ENCODE measurements around the gene DTNBP1. TPM values are rescaled to one million over a fixed set of nuclear protein-coding genes. Genes with fewer than 3 reads are reported as not detected.
A peak's percentile ranks its signal among the peaks of the same experiment; 100 is the strongest.

DTNBP1 gene
- total RNA-seq, 1 experiment from 2014 or later = 13.5 TPM

- no peak for TF ChIP-seq CTCF (IDR thresholded peaks at IDR 0.05; ENCODE audit: unreplicated experiment)
- no peak overlapping the region for H3K4me3 Mint-ChIP-seq (ENCODE audit: unreplicated experiment)
- H3K36me3 Mint-ChIP-seq (ENCODE audit: insufficient read depth, unreplicated experiment) = no peaks in the 10 kb centered on the region
- ChIA-PET CTCF (interaction anchor here (0.6 kb wide), 1 partner anchor 48 kb away, joined by 3 read pairs; no protein-coding TSS in a partner anchor), POLR2A (no interaction called here)
- BruUV-seq (replicated peaks) = no TSS peak
- intact Hi-C loops (cut with micrococcal nuclease) = no loop called here
- peaks cover 4% of the 10 kb centered on the region for H3K4me1 Mint-ChIP-seq (ENCODE audit: insufficient read depth, unreplicated experiment)
- no peak for DNase-seq (ENCODE audit: unreplicated experiment)
- H3K27me3 Mint-ChIP-seq (ENCODE audit: insufficient read depth, unreplicated experiment) = no peaks in the 10 kb centered on the region
- H3K27ac Mint-ChIP-seq (ENCODE audit: low read depth, unreplicated experiment) = no peak overlapping the region
- no peaks in the 10 kb centered on the region for H3K9me3 Mint-ChIP-seq (ENCODE audit: unreplicated experiment)
Measured at GRCh38 chr6:15629487-15629886, 33.3 kb downstream of the DTNBP1 start.

- ChIA-PET CTCF (interaction anchor here (0.6 kb wide), 3 partner anchors 18 to 619 kb away, joined by 3 read pairs; no protein-coding TSS in a partner anchor), POLR2A (no interaction called here)
- intact Hi-C loops (cut with micrococcal nuclease) = no loop called here
- H3K27ac Mint-ChIP-seq (ENCODE audit: low read depth, unreplicated experiment) = peak overlapping the region; percentile 66
- peak; percentile 51 for DNase-seq (ENCODE audit: unreplicated experiment)
- no peak for TF ChIP-seq CTCF (IDR thresholded peaks at IDR 0.05; ENCODE audit: unreplicated experiment)
- H3K27me3 Mint-ChIP-seq (ENCODE audit: insufficient read depth, unreplicated experiment) = no peaks in the 10 kb centered on the region
- peaks cover 4% of the 10 kb centered on the region for H3K4me1 Mint-ChIP-seq (ENCODE audit: insufficient read depth, unreplicated experiment)
- no peaks in the 10 kb centered on the region for H3K9me3 Mint-ChIP-seq (ENCODE audit: unreplicated experiment)
- BruUV-seq (replicated peaks) = no TSS peak
- no peaks in the 10 kb centered on the region for H3K36me3 Mint-ChIP-seq (ENCODE audit: insufficient read depth, unreplicated experiment)
- H3K4me3 Mint-ChIP-seq (ENCODE audit: unreplicated experiment) = no peak overlapping the region
Measured at GRCh38 chr6:15628499-15629131, 34.2 kb downstream of the DTNBP1 start.

- intact Hi-C loops (cut with micrococcal nuclease) = no loop called here
- no peaks in the 10 kb centered on the region for H3K36me3 Mint-ChIP-seq (ENCODE audit: insufficient read depth, unreplicated experiment)
- BruUV-seq (replicated peaks) = no TSS peak
- H3K27ac Mint-ChIP-seq (ENCODE audit: low read depth, unreplicated experiment) = no peak overlapping the region
- no peak for TF ChIP-seq CTCF (IDR thresholded peaks at IDR 0.05; ENCODE audit: unreplicated experiment)
- DNase-seq (ENCODE audit: unreplicated experiment) = no peak
- no peaks in the 10 kb centered on the region for H3K27me3 Mint-ChIP-seq (ENCODE audit: insufficient read depth, unreplicated experiment)
- CTCF ChIA-PET = no interaction called here
- H3K4me3 Mint-ChIP-seq (ENCODE audit: unreplicated experiment) = no peak overlapping the region
- no peaks in the 10 kb centered on the region for H3K9me3 Mint-ChIP-seq (ENCODE audit: unreplicated experiment)
- POLR2A ChIA-PET = no interaction called here
- peaks cover 4% of the 10 kb centered on the region for H3K4me1 Mint-ChIP-seq (ENCODE audit: insufficient read depth, unreplicated experiment)
Measured at GRCh38 chr6:15627821-15628220, 35.0 kb downstream of the DTNBP1 start.

GRCh38 chr6:15626878-15627674, 35.8 kb downstream of the DTNBP1 start:
- H3K27ac Mint-ChIP-seq (ENCODE audit: low read depth, unreplicated experiment) = no peak overlapping the region
- H3K9me3 Mint-ChIP-seq (ENCODE audit: unreplicated experiment) = no peaks in the 10 kb centered on the region
- intact Hi-C loops (cut with micrococcal nuclease) = no loop called here
- peaks cover 4% of the 10 kb centered on the region for H3K4me1 Mint-ChIP-seq (ENCODE audit: insufficient read depth, unreplicated experiment)
- POLR2A ChIA-PET = no interaction called here
- CTCF ChIA-PET = interaction anchor here (0.6 kb wide), 2 partner anchors 74 to 242 kb away, joined by 3 read pairs; no protein-coding TSS in a partner anchor
- BruUV-seq (replicated peaks) = no TSS peak
- H3K36me3 Mint-ChIP-seq (ENCODE audit: insufficient read depth, unreplicated experiment) = no peaks in the 10 kb centered on the region
- TF ChIP-seq CTCF (IDR thresholded peaks at IDR 0.05; ENCODE audit: unreplicated experiment) = no peak
- H3K27me3 Mint-ChIP-seq (ENCODE audit: insufficient read depth, unreplicated experiment) = no peaks in the 10 kb centered on the region
- H3K4me3 Mint-ChIP-seq (ENCODE audit: unreplicated experiment) = no peak overlapping the region
- DNase-seq (ENCODE audit: unreplicated experiment) = no peak
